Panc1 (cell line): ENCODE data around the gene LMCD1.

ENCODE experiments used
- CTCF ChIP-seq: fragments of 450-650 bp; IDR thresholded peaks from 2 replicates; pipeline ENCODE4 v1.5.1; 2017; ENCODE audit warnings: mild to moderate bottlenecking
- TCF7L2 ChIP-seq: IDR thresholded peaks from 2 replicates; pipeline ENCODE4 v1.6.1; 2011; ENCODE audit warnings: mild to moderate bottlenecking, low read depth, low read length, inconsistent platforms

- TF ChIP-seq CTCF: no peak
- no peak for TF ChIP-seq TCF7L2
Observed at GRCh38 chr3:8489278-8489792, 12.3 kb upstream of the LMCD1 start.
